Stimulated activated CD8-positive, alpha-beta memory T cell treated with anti-CD3 and anti-CD28 coated beads, Interleukin-7, amount 100 ng/mL, for 4 hours (primary cell): ENCODE results near the gene MYBPC2.
A peak's percentile ranks its signal among the peaks of the same experiment; 100 is the strongest.
"Not testable (repeated sequence)": the region's sequence is repeated elsewhere in the genome, so short reads cannot be mapped to it uniquely, and the experiment has no call there.

Experiments
- DNase-seq, 2 donors: peaks; one replicate each; pipeline ENCODE4 v3.0.0-alpha.2; 2020; ENCODE audit warnings: low read depth in 2 of 2

Gene MYBPC2

DNA sequence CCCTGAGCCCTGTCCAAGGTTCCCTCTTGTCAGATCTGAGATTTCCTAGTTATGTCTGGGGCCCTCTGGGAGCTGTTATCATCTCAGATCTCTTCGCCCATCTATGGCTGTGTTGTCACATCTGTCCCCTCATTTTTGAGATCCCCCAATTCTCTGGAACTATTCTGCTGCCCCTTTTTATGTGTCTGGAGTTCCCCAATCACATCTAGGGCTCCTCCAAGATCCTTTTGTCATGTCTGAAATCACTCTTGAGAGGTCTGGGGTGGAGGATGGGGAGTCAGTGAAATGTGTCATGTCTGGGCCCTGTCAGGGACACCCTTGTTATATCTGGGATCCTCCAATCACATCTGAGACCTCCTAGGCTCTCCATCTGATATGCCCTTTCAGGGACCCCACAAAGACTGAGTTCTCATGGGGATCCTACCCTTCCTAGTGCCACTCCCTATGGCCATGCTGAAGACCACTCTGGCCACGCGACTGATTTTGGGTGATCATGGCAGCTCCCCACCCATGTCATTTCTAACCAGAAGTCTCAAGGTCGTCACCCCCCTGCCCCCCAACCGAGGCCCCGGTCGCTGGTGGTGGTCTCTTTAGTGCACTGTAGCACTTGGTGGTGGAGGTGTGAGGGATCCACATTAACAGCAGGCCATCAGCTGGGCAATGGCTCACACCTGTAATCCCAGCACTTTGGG is 3.8 kb upstream of the MYBPC2 start:
- no peak for DNase-seq

DNA sequence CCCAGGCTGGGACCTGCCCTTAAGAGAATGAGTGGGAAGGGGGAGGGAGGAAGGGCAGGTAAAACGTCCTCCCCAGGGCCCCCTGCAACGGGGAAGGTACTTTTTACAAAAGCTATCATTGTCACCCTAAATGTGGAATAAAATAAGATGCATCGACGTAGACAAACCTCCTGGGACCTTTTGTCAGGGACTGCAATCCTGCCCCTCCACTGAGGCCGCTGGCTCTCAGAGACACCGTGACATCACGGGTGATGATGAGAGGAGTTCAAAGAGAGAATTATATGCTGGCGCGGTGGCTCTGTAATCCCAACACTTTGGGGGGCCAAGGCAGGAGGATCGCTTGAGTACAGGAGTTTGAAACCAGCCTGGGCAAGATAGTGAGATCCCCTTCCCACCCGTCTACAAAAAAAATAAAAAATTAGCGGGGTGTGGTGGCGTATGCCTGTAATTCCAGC is 1.8 kb upstream of the MYBPC2 start:
- no peak for DNase-seq

DNA sequence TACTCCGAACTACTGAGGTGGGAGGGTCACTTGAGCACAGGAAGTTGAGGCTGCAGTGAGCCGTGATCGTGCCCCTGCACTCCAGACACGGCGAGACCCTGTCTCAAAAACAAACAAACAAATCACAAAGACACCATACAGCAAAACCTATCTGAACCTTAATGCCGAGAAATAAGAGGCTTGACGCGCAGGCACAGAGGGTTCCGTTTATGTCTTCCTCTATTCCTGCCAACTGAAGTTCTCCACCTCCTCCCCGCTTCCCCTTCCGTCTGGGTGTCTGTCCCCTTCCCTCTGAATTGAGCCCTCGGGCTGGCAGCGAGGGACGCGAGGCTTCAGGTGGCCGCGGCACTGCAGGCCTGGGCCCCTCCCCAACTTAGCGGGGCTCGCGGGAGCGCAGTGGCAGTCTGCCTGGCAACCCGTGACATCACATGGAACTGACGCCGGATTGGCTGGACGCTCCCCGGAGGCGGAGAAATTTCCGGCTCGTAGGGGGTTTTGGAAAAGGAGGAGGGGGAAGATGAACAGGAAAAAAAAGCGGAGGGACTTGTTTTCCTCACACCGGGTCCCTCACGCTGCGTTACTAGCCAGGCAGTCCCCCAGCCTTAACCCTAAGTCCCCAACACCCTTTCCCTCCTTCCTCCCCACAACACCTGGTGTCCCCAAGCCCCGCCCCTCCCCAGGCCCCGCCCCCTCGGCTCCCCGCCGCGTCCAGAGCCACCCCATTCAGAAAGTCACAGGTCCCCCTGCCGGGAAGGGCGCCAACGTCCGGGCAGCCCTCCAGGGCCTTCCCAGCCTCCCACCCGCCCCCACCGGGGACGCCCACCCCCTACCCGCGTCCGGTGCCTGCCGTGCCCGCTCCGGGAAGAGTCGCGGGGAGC is 1.1 kb upstream of the MYBPC2 start:
- DNase-seq: peak; percentile 74 to 76

GRCh38 chr19:50433201-50434180 is 799 bp downstream of the MYBPC2 start:
- DNase-seq: no peak

DNA sequence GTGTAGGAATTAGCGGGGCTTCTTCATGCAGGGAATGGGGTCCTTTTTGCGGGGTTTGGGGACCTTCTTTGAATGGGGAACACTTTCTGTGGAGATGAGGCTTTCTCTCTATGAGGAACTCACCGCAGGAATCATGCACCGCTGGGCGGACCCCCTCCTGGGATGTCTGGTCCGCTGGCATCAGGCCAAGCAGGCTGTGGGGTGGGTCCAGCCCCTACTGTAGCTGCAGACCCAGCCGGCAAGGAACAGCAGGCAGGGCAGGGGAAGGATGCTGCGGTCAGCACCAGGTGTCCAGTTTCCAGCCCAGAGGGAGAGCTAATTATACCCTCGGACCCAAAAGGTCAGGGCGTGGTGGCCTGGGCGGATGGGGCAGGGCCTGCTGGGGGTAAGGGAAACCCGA is 1.8 kb downstream of the MYBPC2 start:
- no peak for DNase-seq

GRCh38 chr19:50435221-50435620 is 2.5 kb downstream of the MYBPC2 start:
- DNase-seq: no peak

- no peak for DNase-seq
Observed at GRCh38 chr19:50435627-50436026, 2.9 kb downstream of the MYBPC2 start.

- DNase-seq: no peak
Observed at GRCh38 chr19:50437862-50438449, 5.3 kb downstream of the MYBPC2 start.

DNA sequence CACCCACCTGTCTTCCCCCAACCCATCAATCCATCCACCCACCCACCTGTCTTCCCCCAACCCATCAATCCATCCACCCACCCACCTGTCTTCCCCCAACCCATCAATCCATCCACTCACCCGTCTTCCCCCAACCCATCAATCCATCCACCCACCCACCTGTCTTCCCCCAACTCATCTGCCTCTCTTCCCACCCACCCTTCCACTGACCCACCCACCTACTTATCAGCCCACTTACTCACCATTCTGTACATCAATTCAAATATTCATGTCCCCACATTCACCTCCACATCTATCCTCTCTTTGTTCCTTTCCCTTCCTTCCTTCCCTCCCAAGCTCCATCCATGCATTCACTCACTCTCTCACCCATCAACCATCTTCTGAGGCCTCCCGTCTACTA is 6.4 kb downstream of the MYBPC2 start:
- DNase-seq: not testable (repeated sequence)

DNA sequence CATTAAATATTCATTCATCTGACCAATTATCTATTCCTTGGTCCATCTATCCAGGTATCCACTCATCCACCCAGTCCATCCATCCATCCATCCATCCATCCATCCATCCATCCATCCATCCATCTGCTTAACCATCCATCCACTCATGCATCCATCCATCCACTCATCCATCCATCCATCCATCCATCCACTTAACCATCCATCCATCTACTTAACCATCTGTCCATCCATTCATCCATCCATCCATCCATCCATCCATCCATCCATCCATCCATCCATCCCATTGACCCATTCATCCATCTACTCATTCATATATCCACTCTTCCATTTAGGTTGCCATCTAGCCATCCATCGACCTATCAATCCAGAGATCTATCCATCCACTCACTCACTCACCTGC is 11.4 kb downstream of the MYBPC2 start:
- no peak for DNase-seq

GRCh38 chr19:50447053-50447452 is 14.4 kb downstream of the MYBPC2 start:
- DNase-seq: no peak

GRCh38 chr19:50447750-50448149 is 15.1 kb downstream of the MYBPC2 start:
- DNase-seq: no peak

DNA sequence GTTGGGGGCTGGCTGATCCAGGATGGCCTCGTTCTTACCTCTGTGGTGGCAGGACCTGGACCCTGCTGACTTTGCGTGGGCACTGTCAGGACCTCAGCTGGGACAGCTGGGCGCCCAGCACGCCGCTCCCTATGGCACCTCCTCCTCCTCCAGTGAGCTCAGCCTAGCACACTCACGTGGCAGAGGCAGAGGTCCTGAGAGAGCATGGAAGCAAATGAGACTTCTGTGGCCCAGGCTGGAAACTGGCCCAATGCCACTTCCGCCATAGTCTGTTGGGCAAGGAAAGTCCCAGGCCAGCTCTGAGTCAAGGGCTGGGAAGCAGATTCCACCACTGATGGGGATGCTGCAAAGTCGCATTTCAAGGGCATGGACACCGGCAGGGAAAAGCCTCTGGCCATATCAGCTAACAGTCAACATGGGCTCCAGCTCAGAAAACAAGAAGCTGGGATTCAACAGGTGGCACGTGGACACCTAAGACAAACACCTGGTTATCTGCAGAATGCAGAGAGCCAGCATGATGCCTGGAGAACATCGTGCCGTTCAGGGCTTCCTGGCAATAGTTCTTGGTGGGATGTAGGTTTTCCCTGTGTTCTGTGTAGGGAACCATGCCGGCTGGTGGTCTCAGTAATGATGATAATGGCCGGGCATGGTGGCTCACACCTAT is 16.7 kb downstream of the MYBPC2 start:
- no peak for DNase-seq

GRCh38 chr19:50450369-50451222 is 17.9 kb downstream of the MYBPC2 start:
- DNase-seq: no peak

DNA sequence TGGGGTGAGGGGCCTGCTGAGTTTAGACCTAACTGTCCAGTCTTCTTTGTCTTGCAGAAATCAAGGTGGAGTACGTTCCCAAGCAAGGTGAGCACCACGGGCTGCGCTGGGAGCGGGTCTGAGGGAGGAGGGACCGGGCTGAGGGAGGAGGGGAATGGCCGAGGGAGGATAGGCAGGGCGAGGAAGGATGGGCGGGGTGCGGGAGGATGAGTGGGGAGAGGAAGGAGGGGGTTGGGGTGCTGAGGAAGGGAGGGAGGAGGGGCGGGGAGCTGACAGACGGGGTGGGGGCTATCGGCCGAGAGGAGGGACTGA is 18.5 kb downstream of the MYBPC2 start:
- DNase-seq: no peak

DNA sequence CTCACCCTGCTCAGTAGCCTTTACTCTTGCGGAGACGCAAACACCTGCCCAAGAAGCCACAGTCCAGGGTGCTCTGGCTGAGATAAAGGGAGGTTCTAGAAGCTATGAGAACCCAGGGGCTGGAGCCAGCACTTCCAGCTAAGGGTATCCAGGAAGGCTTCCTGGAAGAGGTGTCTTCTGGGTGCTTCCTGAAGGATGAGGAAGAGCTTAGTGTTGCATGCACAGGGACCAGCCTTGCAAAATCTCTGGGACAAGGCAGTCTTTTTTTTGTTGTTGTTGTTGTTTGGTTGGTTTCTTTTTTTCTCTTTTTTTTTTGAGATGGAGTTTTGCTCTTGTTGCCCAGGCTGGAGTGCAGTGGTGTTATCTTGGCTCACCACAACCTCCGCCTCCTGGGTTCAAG is 20.6 kb downstream of the MYBPC2 start:
- DNase-seq: no peak

DNA sequence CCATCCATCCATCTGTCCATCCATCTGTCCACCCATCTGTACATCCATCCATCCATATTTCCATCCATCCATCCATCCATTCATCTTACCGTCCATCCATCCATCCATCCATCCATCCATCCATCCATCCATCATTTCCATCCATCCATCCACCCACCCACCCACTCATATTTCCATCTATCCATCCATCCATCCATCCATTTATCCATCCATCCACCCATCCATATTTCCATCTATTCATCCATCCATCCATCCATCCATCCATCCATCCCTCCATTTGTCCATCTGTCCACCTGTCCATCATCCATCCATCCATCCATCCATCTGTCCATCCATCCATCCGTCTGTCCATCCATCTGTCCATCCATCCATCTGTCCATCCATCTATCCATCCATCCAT is 23.3 kb downstream of the MYBPC2 start:
- DNase-seq: no peak

- DNase-seq: no peak
Observed at GRCh38 chr19:50457300-50457699, 24.6 kb downstream of the MYBPC2 start.

- DNase-seq: no peak
Observed at GRCh38 chr19:50458396-50459066, 25.8 kb downstream of the MYBPC2 start.

DNA sequence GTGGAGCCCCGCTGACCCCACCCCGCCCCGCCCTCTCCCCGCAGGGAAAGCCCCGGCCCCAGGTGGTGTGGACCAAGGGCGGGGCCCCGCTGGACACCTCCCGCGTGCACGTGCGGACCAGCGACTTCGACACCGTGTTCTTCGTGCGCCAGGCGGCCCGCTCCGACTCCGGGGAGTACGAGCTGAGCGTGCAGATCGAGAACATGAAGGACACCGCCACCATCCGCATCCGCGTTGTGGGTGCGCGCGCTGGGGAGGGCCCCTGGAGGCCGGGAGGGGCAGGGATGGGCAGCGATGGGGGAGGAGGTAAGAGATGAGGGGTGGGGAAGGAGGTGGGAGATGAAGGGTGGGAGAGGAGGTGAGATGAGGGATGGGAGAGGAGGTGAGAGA is 26.4 kb downstream of the MYBPC2 start:
- DNase-seq: no peak
